ENCODE results near the gene WNT6.

Gene WNT6

GRCh38 chr2:218858671-218859555, 692 bp upstream of the WNT6 start:
- no peak for DNase-seq

- no peak for DNase-seq
Measured at GRCh38 chr2:218859988-218860831, 605 bp downstream of the WNT6 start.

- DNase-seq, result peak; percentile 81
Measured at GRCh38 chr2:218860950-218861381, 1.4 kb downstream of the WNT6 start.

GRCh38 chr2:218861645-218862318, 2.2 kb downstream of the WNT6 start:
- no peak for DNase-seq

- DNase-seq, result no peak
Measured at GRCh38 chr2:218863021-218863520, 3.5 kb downstream of the WNT6 start.

- no peak for DNase-seq
Measured at GRCh38 chr2:218865396-218865795, 5.8 kb downstream of the WNT6 start.

- DNase-seq, result no peak
Measured at GRCh38 chr2:218865999-218866398, 6.4 kb downstream of the WNT6 start.

GRCh38 chr2:218867900-218868299, 8.3 kb downstream of the WNT6 start:
- no peak for DNase-seq

GRCh38 chr2:218869064-218869463, 9.5 kb downstream of the WNT6 start:
- no peak for DNase-seq

- no peak for DNase-seq
Measured at GRCh38 chr2:218870984-218871344, 11.4 kb downstream of the WNT6 start.

GRCh38 chr2:218871345-218872302, 12.0 kb downstream of the WNT6 start:
- DNase-seq, result no peak

GRCh38 chr2:218872645-218873358, 13.2 kb downstream of the WNT6 start:
- no peak for DNase-seq

- no peak for DNase-seq
Measured at GRCh38 chr2:218873359-218874194, 14.0 kb downstream of the WNT6 start.

GRCh38 chr2:218875692-218876246, 16.2 kb downstream of the WNT6 start:
- DNase-seq, result no peak

- peak; percentile 44 for DNase-seq
Measured at GRCh38 chr2:218876562-218877219, 17.1 kb downstream of the WNT6 start.

- DNase-seq, result no peak
Measured at GRCh38 chr2:218877331-218877730, 17.7 kb downstream of the WNT6 start.

- DNase-seq, result no peak
Measured at GRCh38 chr2:218877891-218878290, 18.3 kb downstream of the WNT6 start.

- no peak for DNase-seq
Measured at GRCh38 chr2:218878486-218878885, 18.9 kb downstream of the WNT6 start.

All from NCI-H1436 (cell line).